ENCODE data around the gene SYNGR4. TPM values are rescaled to one million over a fixed set of nuclear protein-coding genes. Genes with fewer than 3 reads are reported as not detected.

SYNGR4 gene
- total RNA-seq, 1 experiment from 2014 or later, result 0.49 TPM

GRCh38 chr19:48419158-48419920, 55.2 kb downstream of the SYNGR4 start:
- Histone ChIP-seq H3K9me3 (ENCODE audit: control insufficient read depth in 1 of 2, insufficient read depth in 1 of 2, low read depth in 1 of 2, low read length in 2 of 2) (no peaks in the 10 kb centered on the region), H3K9me2 (ENCODE audit: insufficient read depth) (no peaks in the 10 kb centered on the region), H3K27ac (ENCODE audit: low read depth, low read length) (no peak overlapping the region), H3K4me3 (replicated peaks in 1 of 2; ENCODE audit: low read depth in 1 of 2, low read length in 2 of 2) (no peak overlapping the region), H3K79me2 (ENCODE audit: insufficient read depth, low read length) (no peaks in the 10 kb centered on the region), H3K27me3 (ENCODE audit: insufficient read depth, low read length) (no peaks in the 10 kb centered on the region), H2AFZ (ENCODE audit: low read depth, low read length, poor library complexity, severe bottlenecking) (no peak overlapping the region), H3K36me3 (ENCODE audit: control insufficient read depth in 1 of 2, insufficient read depth in 2 of 2, low read length in 2 of 2) (peaks cover 18 to 20% of the 10 kb centered on the region in 2 experiments), H3K4me2 (ENCODE audit: low read length) (no peak overlapping the region), H3K9ac (ENCODE audit: low read length) (no peak overlapping the region), H3K4me1 (ENCODE audit: control insufficient read depth in 1 of 2, insufficient read depth in 2 of 2, low read length in 2 of 2) (peaks cover 0 to 18% of the 10 kb centered on the region in 2 experiments; a peak in 3 of 4 replicates), H4K20me1 (ENCODE audit: insufficient read depth) (no peaks in the 10 kb centered on the region)
- DNase-seq (ENCODE audit: low read depth, low spot score) (no peak), ATAC-seq (no peak)
- no peak for TF ChIP-seq RAD21 (IDR thresholded peaks at IDR 0.05; ENCODE audit: low read depth)
- ChIA-PET RAD21 (ENCODE audit: low non-redundant PET in 1 of 2, low total read pairs in 2 of 2, uncharacterized antibody in 2 of 2, unreplicated experiment in 2 of 2) (interaction anchor here in 1 of 2 experiments (0.5 kb wide), 1 partner anchor 149 kb away, joined by 4 read pairs; no protein-coding TSS in a partner anchor), POLR2A (interaction anchor here (0.6 kb wide), 1 partner anchor 18 kb away, joined by 4 read pairs; no protein-coding TSS in a partner anchor), CTCF (interaction anchor here (0.6 kb wide), 1 partner anchor 32 kb away, joined by 4 read pairs; no protein-coding TSS in a partner anchor)
- intact Hi-C loops (cut with micrococcal nuclease), result no loop called here
- no TSS peak for BruUV-seq (replicated peaks)

GRCh38 chr19:48421548-48421947, 57.4 kb downstream of the SYNGR4 start:
- Histone ChIP-seq H3K9me2 (ENCODE audit: insufficient read depth) (no peaks in the 10 kb centered on the region), H3K36me3 (ENCODE audit: control insufficient read depth in 1 of 2, insufficient read depth in 2 of 2, low read length in 2 of 2) (peaks cover 9 to 23% of the 10 kb centered on the region in 2 experiments), H3K79me2 (ENCODE audit: insufficient read depth, low read length) (no peaks in the 10 kb centered on the region), H3K9ac (ENCODE audit: low read length) (no peak overlapping the region), H3K27ac (ENCODE audit: low read depth, low read length) (no peak overlapping the region), H3K4me1 (ENCODE audit: control insufficient read depth in 1 of 2, insufficient read depth in 2 of 2, low read length in 2 of 2) (peaks cover 7 to 17% of the 10 kb centered on the region in 2 experiments), H3K27me3 (ENCODE audit: insufficient read depth, low read length) (no peaks in the 10 kb centered on the region), H4K20me1 (ENCODE audit: insufficient read depth) (no peaks in the 10 kb centered on the region), H3K4me3 (replicated peaks in 1 of 2; ENCODE audit: low read depth in 1 of 2, low read length in 2 of 2) (no peak overlapping the region), H2AFZ (ENCODE audit: low read depth, low read length, poor library complexity, severe bottlenecking) (no peak overlapping the region), H3K4me2 (ENCODE audit: low read length) (no peak overlapping the region), H3K9me3 (ENCODE audit: control insufficient read depth in 1 of 2, insufficient read depth in 1 of 2, low read depth in 1 of 2, low read length in 2 of 2) (no peaks in the 10 kb centered on the region)
- ATAC-seq (no peak), DNase-seq (ENCODE audit: low read depth, low spot score) (no peak)
- intact Hi-C loops (cut with micrococcal nuclease), result no loop called here
- ChIA-PET RAD21 (ENCODE audit: low non-redundant PET in 1 of 2, low total read pairs in 2 of 2, uncharacterized antibody in 2 of 2, unreplicated experiment in 2 of 2) (interaction anchor here in 1 of 2 experiments (0.6 kb wide), 1 partner anchor 161 kb away, joined by 3 read pairs; no protein-coding TSS in a partner anchor), POLR2A (no interaction called here), CTCF (no interaction called here)
- TF ChIP-seq ZNF274 (IDR thresholded peaks at IDR 0.05; ENCODE audit: low read depth, low read length) (no peak), SIN3A (IDR thresholded peaks at IDR 0.05; ENCODE audit: low read depth) (no peak), CBX3 (IDR thresholded peaks at IDR 0.05; ENCODE audit: low read depth) (no peak)
- BruUV-seq (replicated peaks), result no TSS peak
